OCI-LY7 (cell line): ENCODE measurements around the gene CNTN5. TPM values are rescaled to one million over a fixed set of nuclear protein-coding genes. Genes with fewer than 3 reads are reported as not detected.
"Not testable (repeated sequence)": the region's sequence is repeated elsewhere in the genome, so short reads cannot be mapped to it uniquely, and the experiment has no call there.

ENCODE experiments used
- BruUV-seq: library from RNA; stranded (reverse); fragments of 400-500 nt; replicated peaks from 2 replicates; lab custom pipeline; 2021; lab: Mats Ljungman, UMichigan
- CTCF ChIA-PET: fragments of 300-600 bp; sonication (Branson Sonifier 250); formaldehyde crosslinking; loops from one replicate; lab custom pipeline; 2022; ENCODE audit warnings: antibody characterized with exemption; ENCODE audit not compliant: unreplicated experiment; lab: Charles Lee
- POLR2A ChIA-PET: fragments of 300-600 bp; sonication (Branson Sonifier 250); formaldehyde crosslinking; loops from one replicate; lab custom pipeline; 2022; ENCODE audit warnings: antibody characterized with exemption; lab: Charles Lee
- DNase-seq: peaks from one replicate; pipeline ENCODE4 v3.0.0-alpha.2; 2015; ENCODE audit warnings: low spot score
- H2AFZ ChIP-seq: fragments of 200-600 bp; sonication (generic), shearing (Covaris generic); 2 replicates; pipeline ENCODE4 v1.6.1; 2014; ENCODE audit warnings: mild to moderate bottlenecking, antibody characterized with exemption, low read length, moderate library complexity
- H3K27ac ChIP-seq: fragments of 200-600 bp; sonication (generic); 2 replicates; pipeline ENCODE4 v1.5.1; 2014; ENCODE audit warnings: mixed run types, low read depth, mild to moderate bottlenecking, moderate library complexity, low read length, inconsistent platforms; ENCODE audit not compliant: poor library complexity, severe bottlenecking
- H3K36me3 ChIP-seq: fragments of 200-600 bp; sonication (generic); 2 replicates; pipeline ENCODE4 v1.6.1; 2014; ENCODE audit warnings: mild to moderate bottlenecking, antibody characterized with exemption, low read length, moderate library complexity, mixed read lengths; ENCODE audit not compliant: insufficient read depth
- H3K4me1 ChIP-seq: fragments of 200-600 bp; sonication (generic); 2 replicates; pipeline ENCODE4 v1.5.1; 2014; ENCODE audit warnings: mild to moderate bottlenecking, low read length; ENCODE audit not compliant: insufficient read depth, poor library complexity, severe bottlenecking
- H3K4me2 ChIP-seq: fragments of 200-600 bp; sonication (generic); 2 replicates; pipeline ENCODE4 v1.6.1; 2014; ENCODE audit warnings: mild to moderate bottlenecking, low read length
- H3K4me3 ChIP-seq: fragments of 200-600 bp; sonication (generic); 2 replicates; pipeline ENCODE4 v1.5.1; 2014; ENCODE audit warnings: mild to moderate bottlenecking, low read depth, low read length; ENCODE audit not compliant: poor library complexity, severe bottlenecking
- H3K79me2 ChIP-seq: fragments of 200-600 bp; sonication (generic); 2 replicates; pipeline ENCODE4 v1.6.1; 2016; ENCODE audit warnings: low read depth, mild to moderate bottlenecking, low read length, moderate library complexity, mixed read lengths; ENCODE audit not compliant: insufficient read depth
- H3K9me2 ChIP-seq: fragments of 200-600 bp; sonication (generic); 2 replicates; pipeline ENCODE4 v1.6.1; 2016; ENCODE audit warnings: mild to moderate bottlenecking, low read length, mixed read lengths; ENCODE audit not compliant: insufficient read depth
- H3K9me3 ChIP-seq: fragments of 200-600 bp; sonication (generic); 2 replicates; pipeline ENCODE4 v1.6.1; 2014; ENCODE audit warnings: mild to moderate bottlenecking, mixed run types, low read length, mixed read lengths
- H4K20me1 ChIP-seq: fragments of 200-600 bp; sonication (generic); 2 replicates; pipeline ENCODE4 v1.6.1; 2014; ENCODE audit warnings: mild to moderate bottlenecking, antibody characterized with exemption, low read length, moderate library complexity, mixed read lengths; ENCODE audit not compliant: insufficient read depth
- EZH2phosphoT487 ChIP-seq: fragments of 200-600 bp; sonication (generic); IDR thresholded peaks from 2 replicates; pipeline ENCODE4 v1.6.1; 2018; ENCODE audit warnings: low read depth, borderline replicate concordance, mild to moderate bottlenecking, mixed run types, antibody characterized with exemption, low read length, moderate library complexity, mixed read lengths
- intact Hi-C: fragments of 100-400 bp; cut with micrococcal nuclease; formaldehyde crosslinking; loops from one replicate; pipeline ENCODE4 v1.10.0; 2022; ENCODE audit not compliant: unreplicated experiment
- total RNA-seq, 2 experiments: library from RNA; depleted of rRNA in 1 of 2; stranded (reverse); fragments of >200 nt in 1 of 2; shearing (Covaris generic) in 1 of 2; gene quantifications; 2 replicates each; pipeline ENCODE4 v1.2.3, GENCODE V29; 2014 to 2022
- TF ChIP-seq, protein P1 (sequence below): fragments of 200-600 bp; sonication (generic); conservative IDR thresholded peaks from 2 replicates; pipeline ENCODE4 v1.5.1; 2014; ENCODE audit warnings: mild to moderate bottlenecking, antibody characterized with exemption, low read length, moderate library complexity, mixed read lengths

The CNTN5 gene
- total RNA-seq, 2 experiments from 2014 or later: not detected

GRCh38 chr11:99279266-99279665 lies 258.5 kb downstream of the CNTN5 start:
- no peak for DNase-seq
- Histone ChIP-seq H3K4me2 (no peak overlapping the region), H2AFZ (no peak overlapping the region), H3K4me3 (no peak overlapping the region), H3K9me2 (no peaks in the 10 kb centered on the region), H3K9me3 (no peaks in the 10 kb centered on the region), H3K36me3 (no peaks in the 10 kb centered on the region), H3K27ac (no peak overlapping the region), H4K20me1 (no peaks in the 10 kb centered on the region), H3K79me2 (no peaks in the 10 kb centered on the region), H3K4me1 (no peaks in the 10 kb centered on the region)
- no peak for TF ChIP-seq EZH2phosphoT487
- TF ChIP-seq, protein P1, sequence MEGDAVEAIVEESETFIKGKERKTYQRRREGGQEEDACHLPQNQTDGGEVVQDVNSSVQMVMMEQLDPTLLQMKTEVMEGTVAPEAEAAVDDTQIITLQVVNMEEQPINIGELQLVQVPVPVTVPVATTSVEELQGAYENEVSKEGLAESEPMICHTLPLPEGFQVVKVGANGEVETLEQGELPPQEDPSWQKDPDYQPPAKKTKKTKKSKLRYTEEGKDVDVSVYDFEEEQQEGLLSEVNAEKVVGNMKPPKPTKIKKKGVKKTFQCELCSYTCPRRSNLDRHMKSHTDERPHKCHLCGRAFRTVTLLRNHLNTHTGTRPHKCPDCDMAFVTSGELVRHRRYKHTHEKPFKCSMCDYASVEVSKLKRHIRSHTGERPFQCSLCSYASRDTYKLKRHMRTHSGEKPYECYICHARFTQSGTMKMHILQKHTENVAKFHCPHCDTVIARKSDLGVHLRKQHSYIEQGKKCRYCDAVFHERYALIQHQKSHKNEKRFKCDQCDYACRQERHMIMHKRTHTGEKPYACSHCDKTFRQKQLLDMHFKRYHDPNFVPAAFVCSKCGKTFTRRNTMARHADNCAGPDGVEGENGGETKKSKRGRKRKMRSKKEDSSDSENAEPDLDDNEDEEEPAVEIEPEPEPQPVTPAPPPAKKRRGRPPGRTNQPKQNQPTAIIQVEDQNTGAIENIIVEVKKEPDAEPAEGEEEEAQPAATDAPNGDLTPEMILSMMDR: no peak
- BruUV-seq: no TSS peak
- intact Hi-C loops: no loop called here
- POLR2A ChIA-PET: no interaction called here
- CTCF ChIA-PET: no interaction called here

GRCh38 chr11:99281331-99281730 lies 260.6 kb downstream of the CNTN5 start:
- DNase-seq: no peak
- no peak overlapping the region for H2AFZ ChIP-seq
- H3K4me1 ChIP-seq: no peaks in the 10 kb centered on the region
- no peak for TF ChIP-seq EZH2phosphoT487
- TF ChIP-seq, protein P1: no peak
- BruUV-seq: no TSS peak
- H3K27ac ChIP-seq: no peak overlapping the region
- no peak overlapping the region for H3K4me3 ChIP-seq
- no peaks in the 10 kb centered on the region for H3K79me2 ChIP-seq
- intact Hi-C loops: no loop called here
- no peaks in the 10 kb centered on the region for H4K20me1 ChIP-seq
- ChIA-PET POLR2A (interaction anchor here (0.7 kb wide), 1 partner anchor 15 kb away, joined by 3 read pairs; no protein-coding TSS in a partner anchor), CTCF (no interaction called here)
- no peaks in the 10 kb centered on the region for H3K9me3 ChIP-seq
- H3K4me2 ChIP-seq: no peak overlapping the region
- no peaks in the 10 kb centered on the region for H3K36me3 ChIP-seq
- H3K9me2 ChIP-seq: no peaks in the 10 kb centered on the region

GRCh38 chr11:99297925-99298324 lies 277.2 kb downstream of the CNTN5 start:
- H3K4me1 ChIP-seq, H3K79me2 ChIP-seq, BruUV-seq, CTCF ChIA-PET, H4K20me1 ChIP-seq, H3K4me3 ChIP-seq, DNase-seq, H3K36me3 ChIP-seq, H3K27ac ChIP-seq, H3K9me3 ChIP-seq, H3K9me2 ChIP-seq, H3K4me2 ChIP-seq, intact Hi-C loops, H2AFZ ChIP-seq: not testable (repeated sequence)
- POLR2A ChIA-PET: interaction anchor here (0.6 kb wide), 1 partner anchor 47 kb away, joined by 3 read pairs; no protein-coding TSS in a partner anchor
